Activated CD4-positive, alpha-beta T cell treated with anti-CD3 and anti-CD28 coated beads, Interleukin-2, Interleukin-4, amounts not matched to agents 100 ng/mL and 50 ng/mL, durations not matched to agents 16 hours and 8 hours (primary cell): ENCODE results near the gene ANKRD6.

Source experiments
- DNase-seq: peaks from one replicate; pipeline ENCODE4 v3.0.0-alpha.2; 2020; ENCODE audit warnings: low spot score

The ANKRD6 gene

GRCh38 chr6:89471287-89471867 is 38.4 kb downstream of the ANKRD6 start:
- no peak for DNase-seq

GRCh38 chr6:89475101-89475500 is 42.1 kb downstream of the ANKRD6 start:
- no peak for DNase-seq

GRCh38 chr6:89475634-89476033 is 42.7 kb downstream of the ANKRD6 start:
- peak; percentile 46 for DNase-seq

- no peak for DNase-seq
Observed at GRCh38 chr6:89479897-89480296, 46.9 kb downstream of the ANKRD6 start.

GRCh38 chr6:89481695-89482094 is 48.7 kb downstream of the ANKRD6 start:
- no peak for DNase-seq

DNA sequence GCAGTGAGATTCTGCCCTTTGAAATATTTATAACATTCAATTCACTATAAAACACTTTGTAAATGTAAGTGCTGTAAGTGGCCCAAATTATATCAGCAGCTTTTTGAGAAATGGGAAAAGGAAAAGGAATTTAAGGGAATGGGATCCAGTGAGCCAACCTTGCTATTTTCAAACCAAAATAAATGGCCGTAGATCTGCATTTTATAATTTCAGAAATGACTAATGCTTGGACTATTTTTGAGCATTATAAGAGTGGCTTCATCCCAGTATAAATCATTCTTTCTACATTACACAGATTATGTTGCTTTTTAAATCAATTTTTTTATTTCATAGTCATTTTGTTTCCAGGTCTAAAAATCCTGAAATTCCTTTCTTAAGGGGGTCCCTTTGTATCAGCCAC is 49.2 kb downstream of the ANKRD6 start:
- no peak for DNase-seq

GRCh38 chr6:89483111-89483720 is 50.3 kb downstream of the ANKRD6 start:
- no peak for DNase-seq

- DNase-seq: no peak
Observed at GRCh38 chr6:89485320-89485719, 52.4 kb downstream of the ANKRD6 start.

DNA sequence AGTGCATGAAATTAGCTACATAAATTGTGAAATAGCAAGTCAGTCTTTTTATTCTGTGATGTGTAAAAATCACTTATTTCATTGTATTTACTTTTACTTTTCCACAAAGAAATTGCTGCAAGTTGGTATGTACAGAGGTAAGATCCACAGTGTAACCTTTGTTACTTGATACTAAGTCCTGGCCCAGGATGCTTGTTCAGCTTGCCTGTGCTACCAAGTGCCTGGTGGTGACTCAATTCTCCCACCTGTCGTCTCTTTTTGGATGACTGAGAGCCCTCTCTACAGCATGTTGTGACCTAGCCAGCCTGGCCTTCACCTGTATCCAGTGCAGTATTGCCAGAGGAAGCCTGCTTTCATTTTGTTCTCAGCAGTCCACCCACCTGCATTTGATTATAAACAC is 54.9 kb downstream of the ANKRD6 start:
- no peak for DNase-seq

GRCh38 chr6:89488438-89488837 is 55.5 kb downstream of the ANKRD6 start:
- no peak for DNase-seq

DNA sequence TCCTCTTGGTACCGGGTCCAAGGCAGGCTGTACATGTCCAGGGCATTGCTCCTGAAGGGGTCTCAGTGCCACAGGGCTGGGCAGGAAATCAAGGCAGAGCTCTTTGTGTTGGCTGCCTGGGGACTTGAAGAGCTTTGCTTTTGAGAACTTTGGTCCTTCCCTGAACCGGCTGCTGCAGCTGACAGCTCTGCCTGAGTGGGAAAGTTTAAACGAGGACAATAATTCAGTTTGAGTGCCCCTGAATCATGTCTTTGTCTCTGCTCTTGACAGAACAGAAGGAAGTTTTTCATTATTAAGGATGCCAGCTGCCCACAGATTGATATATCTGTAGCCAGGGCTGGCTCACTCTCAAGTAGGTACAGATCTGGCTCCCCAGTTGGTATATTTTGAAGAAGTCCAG is 56.1 kb downstream of the ANKRD6 start:
- no peak for DNase-seq

- no peak for DNase-seq
Observed at GRCh38 chr6:89492025-89492640, 59.2 kb downstream of the ANKRD6 start.

DNA sequence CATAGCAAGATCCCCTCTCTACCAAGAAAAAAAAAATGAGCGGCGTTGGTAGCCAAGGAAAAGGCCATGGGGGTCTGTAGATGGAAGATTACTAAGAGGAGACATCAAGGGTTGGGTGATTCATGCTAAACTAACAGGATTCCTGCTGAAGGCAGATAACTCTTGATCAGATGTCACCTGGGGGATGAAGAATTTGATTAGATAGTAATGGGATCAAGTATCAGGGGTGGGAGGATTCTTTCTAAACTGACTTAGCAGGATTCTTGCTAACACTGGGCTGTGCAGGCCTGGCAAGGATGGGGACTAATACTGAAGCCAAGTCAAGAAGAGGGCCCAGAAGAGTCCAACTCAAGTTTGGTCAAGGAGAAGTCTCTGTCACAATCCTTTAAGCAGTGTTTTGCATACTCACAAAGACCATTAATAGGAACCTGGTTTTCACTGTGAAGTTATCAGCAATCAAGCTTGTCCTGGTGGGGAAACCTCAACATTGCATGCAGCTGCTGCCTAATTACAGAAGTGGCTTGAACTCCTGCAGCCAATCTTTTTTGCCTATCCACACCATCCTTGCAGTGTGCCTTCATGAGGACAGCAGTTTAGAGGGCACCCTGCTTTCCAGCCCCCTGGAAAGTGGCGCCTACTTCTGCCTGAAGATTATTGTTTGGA is 61.3 kb downstream of the ANKRD6 start:
- DNase-seq: no peak

DNA sequence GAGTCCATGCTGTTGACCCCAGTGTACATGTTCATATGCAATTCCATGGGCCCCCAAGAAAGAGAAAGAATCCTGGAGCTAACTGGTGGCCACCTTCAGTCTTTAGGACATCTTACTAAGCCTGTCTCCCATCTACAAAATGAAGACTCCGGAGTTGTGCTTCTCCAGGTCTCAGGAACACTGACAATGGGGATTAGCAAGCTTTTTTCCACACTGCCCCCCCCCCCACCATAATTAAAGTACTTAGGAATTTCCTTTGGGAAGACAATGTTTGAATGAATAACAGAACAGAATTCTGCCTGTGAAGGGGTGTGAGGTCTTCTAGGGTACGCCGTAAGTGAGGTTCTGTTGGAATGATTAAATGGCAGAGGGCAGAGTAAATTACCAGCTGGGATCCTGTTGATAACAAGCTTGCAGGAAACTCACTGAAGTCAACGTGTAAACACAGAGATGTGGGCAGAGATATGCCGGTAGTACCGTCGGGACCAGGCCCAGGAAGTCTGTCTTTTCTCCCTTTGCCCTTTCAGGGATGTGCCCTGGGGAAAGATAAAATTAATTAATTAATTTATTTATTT is 63.1 kb downstream of the ANKRD6 start:
- DNase-seq: no peak

DNA sequence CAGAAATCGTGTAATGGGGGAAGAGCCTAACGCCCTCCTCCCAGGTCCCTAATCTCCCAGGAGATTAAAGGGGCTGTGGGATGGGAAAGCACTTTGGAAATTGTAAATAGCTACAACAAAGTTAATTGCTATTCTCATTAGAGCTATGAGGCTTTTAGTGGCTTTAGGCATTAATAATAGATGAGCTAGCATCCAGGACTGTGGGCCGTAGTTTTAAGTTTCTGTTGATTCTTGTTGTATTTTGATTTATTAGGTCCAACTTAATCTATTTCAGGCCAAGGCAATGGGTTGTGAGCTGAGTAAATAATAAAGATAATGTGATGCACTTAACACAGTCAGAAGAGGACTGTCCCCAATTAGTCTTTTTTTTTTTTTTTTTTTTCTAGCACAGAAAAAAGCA is 67.7 kb downstream of the ANKRD6 start:
- DNase-seq: no peak

GRCh38 chr6:89501222-89501621 is 68.3 kb downstream of the ANKRD6 start:
- no peak for DNase-seq

- DNase-seq: no peak
Observed at GRCh38 chr6:89501753-89502152, 68.8 kb downstream of the ANKRD6 start.

- DNase-seq: no peak
Observed at GRCh38 chr6:89503641-89504040, 70.7 kb downstream of the ANKRD6 start.

- no peak for DNase-seq
Observed at GRCh38 chr6:89505847-89506246, 72.9 kb downstream of the ANKRD6 start.

- no peak for DNase-seq
Observed at GRCh38 chr6:89506716-89507617, 74.0 kb downstream of the ANKRD6 start.

DNA sequence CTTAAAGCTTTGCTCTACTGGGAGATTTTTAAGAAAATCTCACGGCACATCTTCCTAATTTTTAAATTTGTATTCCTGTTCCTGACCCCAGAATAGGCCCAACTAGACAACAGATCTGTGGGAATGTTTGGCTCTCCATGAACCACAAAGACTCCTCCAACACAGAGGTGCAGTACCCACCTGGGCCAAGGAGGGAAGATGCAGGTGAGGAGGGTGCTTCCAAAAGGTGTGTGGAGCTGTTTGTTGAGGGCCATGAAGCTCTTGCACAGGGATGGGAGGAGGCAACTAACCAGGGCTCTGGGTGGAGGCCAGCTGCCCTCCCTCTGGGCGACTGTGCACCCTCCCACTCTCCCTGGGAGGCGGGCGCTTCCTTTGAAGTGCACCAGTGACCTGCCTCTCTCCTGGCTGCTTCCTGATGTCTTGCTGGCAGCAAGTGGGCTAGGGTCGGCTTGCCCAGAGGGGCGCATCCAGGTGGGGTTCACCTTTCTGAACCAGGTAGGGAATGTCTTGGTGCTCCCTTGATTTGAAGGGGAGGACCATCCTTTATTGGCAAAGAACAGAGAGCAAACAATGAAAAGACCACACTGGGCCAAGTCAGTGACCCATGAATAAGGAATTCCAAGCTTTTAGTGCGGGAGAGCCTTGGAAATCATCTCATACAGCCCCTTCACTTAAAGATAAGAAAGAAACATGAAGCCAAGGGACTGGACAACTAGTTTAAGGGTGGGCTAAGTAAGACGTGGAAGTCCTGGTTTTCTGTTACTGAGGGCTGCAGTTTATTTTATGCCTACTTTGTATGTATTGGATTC is 76.0 kb downstream of the ANKRD6 start:
- DNase-seq: no peak
